NB4 (cell line): ENCODE results near the gene TRIM61.

Experiments
- CTCF ChIP-seq: IDR thresholded peaks from one replicate; pipeline ENCODE4 v1.5.1; 2012; ENCODE audit warnings: low read depth, low read length
- MAX ChIP-seq: IDR thresholded peaks from 2 replicates; pipeline ENCODE4 v1.6.1; 2011; ENCODE audit warnings: low read depth, low read length
- POLR2A ChIP-seq: IDR thresholded peaks from 2 replicates; pipeline ENCODE4 v1.6.1; 2011; ENCODE audit warnings: mild to moderate bottlenecking; ENCODE audit not compliant: insufficient read length; ENCODE audit errors: extremely low read depth

GRCh38 chr4:164989471-164989870 is 12.0 kb upstream of the TRIM61 start:
- TF ChIP-seq CTCF (no peak), POLR2A (no peak), MAX (no peak)
